Nephron (organoid): ENCODE data around the gene PHF13.

Experiments used
- H3K27ac Mint-ChIP-seq, 3 experiments: 2 replicates each; pipeline ENCODE4 v1.8.0; 2020; ENCODE audit warnings: mixed read lengths in 3 of 3, mild to moderate bottlenecking in 2 of 3, moderate library complexity in 1 of 3
- H3K27me3 Mint-ChIP-seq: 2 replicates; pipeline ENCODE4 v1.8.0; 2021; ENCODE audit warnings: low read depth, mild to moderate bottlenecking, moderate library complexity, mixed read lengths
- H3K36me3 Mint-ChIP-seq: 2 replicates; pipeline ENCODE4 v1.8.0; 2020; ENCODE audit warnings: low read depth, mixed read lengths
- H3K4me1 Mint-ChIP-seq: 2 replicates; pipeline ENCODE4 v1.8.0; 2020; ENCODE audit warnings: mixed read lengths
- H3K4me3 Mint-ChIP-seq, 3 experiments: 2 replicates each; pipeline ENCODE4 v1.8.0; 2020; ENCODE audit warnings: mild to moderate bottlenecking in 3 of 3, mixed read lengths in 3 of 3, moderate library complexity in 2 of 3
- H3K9me3 Mint-ChIP-seq: 2 replicates; pipeline ENCODE4 v1.8.0; 2020; ENCODE audit warnings: mixed read lengths
- TF ChIP-seq, protein P1 (sequence below), 3 experiments: fragments of 200-600 bp; sonication (generic); IDR thresholded peaks; one replicate each; pipeline ENCODE4 v1.5.0; 2021; ENCODE audit warnings: antibody characterized with exemption in 3 of 3; ENCODE audit not compliant: unreplicated experiment in 3 of 3

PHF13 gene

DNA sequence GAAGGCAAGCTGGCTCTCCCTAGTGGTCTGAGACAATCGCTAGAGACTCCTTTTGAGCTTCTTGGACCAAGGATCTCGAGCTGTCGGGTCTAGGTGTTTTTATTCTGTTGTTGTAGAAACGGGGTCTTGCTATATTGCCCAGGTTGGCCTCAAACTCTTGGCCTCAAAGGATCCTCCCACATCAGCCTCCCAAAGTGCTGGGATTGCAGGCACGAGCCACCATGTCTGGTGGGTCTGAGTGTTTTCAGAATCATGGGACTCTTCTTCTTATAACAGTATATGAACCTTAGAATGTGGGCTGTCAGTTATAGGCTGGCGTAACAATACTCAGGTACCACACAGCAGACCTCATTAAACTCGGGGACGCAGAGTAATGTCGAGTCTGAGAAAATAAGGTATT is 55.0 kb downstream of the PHF13 start:
- Mint-ChIP-seq H3K36me3 (peaks cover 56% of the 10 kb centered on the region), H3K4me3 (no peak overlapping the region), H3K27ac (no peak overlapping the region), H3K9me3 (no peaks in the 10 kb centered on the region), H3K27me3 (no peaks in the 10 kb centered on the region), H3K4me1 (peaks cover 5% of the 10 kb centered on the region)
- TF ChIP-seq, protein P1, sequence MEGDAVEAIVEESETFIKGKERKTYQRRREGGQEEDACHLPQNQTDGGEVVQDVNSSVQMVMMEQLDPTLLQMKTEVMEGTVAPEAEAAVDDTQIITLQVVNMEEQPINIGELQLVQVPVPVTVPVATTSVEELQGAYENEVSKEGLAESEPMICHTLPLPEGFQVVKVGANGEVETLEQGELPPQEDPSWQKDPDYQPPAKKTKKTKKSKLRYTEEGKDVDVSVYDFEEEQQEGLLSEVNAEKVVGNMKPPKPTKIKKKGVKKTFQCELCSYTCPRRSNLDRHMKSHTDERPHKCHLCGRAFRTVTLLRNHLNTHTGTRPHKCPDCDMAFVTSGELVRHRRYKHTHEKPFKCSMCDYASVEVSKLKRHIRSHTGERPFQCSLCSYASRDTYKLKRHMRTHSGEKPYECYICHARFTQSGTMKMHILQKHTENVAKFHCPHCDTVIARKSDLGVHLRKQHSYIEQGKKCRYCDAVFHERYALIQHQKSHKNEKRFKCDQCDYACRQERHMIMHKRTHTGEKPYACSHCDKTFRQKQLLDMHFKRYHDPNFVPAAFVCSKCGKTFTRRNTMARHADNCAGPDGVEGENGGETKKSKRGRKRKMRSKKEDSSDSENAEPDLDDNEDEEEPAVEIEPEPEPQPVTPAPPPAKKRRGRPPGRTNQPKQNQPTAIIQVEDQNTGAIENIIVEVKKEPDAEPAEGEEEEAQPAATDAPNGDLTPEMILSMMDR (IDR thresholded peaks at IDR 0.05; ENCODE audit: unreplicated experiment in 3 of 3), result no peak

DNA sequence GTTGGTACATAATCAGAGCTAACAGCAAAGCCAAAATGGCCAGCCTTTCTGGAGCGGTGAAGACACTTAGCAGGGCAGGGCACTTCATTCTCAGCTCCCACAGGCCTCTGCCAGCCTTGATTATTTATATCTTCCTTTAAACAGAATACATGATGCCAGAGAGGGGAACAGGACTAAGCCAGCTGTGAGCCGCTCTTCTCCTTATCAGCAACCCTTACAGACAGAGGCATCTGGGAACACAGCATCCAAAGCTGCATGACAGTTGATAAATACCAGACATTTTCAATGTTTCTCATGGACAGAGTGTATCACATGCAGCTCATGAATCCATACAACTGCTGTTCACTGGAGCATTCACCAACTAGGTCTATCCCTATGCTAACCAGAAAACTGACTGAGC is 59.0 kb downstream of the PHF13 start:
- Mint-ChIP-seq H3K27ac (peak overlapping the region in 1 of 3 experiments; percentile 44), H3K27me3 (no peaks in the 10 kb centered on the region), H3K9me3 (no peaks in the 10 kb centered on the region), H3K4me3 (no peak overlapping the region), H3K4me1 (peaks cover 17% of the 10 kb centered on the region), H3K36me3 (peaks cover 55% of the 10 kb centered on the region)
- TF ChIP-seq, protein P1 (IDR thresholded peaks at IDR 0.05; ENCODE audit: unreplicated experiment in 3 of 3), result no peak
